ENCODE data around the gene CNOT10.

CNOT10 gene

DNA sequence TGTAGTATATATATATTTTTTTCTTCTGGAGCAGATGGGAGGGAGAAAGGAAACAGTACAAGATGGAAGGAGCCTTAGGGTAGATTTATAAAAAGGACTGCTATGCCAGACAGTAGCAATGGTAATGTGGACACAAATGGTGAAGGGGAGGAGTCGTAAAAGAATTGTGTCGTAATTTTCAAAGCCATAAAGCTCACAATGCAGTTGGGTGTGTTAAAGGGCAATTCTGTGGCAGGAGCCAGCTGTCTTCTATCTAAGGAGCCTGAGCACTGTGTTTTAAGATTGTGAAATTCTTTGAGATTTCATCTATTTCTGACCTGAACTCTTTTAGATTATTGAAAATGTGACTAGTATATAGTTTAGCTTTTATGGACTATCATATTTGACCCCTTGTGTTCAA is 58.9 kb downstream of the CNOT10 start:
- Histone ChIP-seq H3K4me3 (no peak overlapping the region), H3K36me3 (peaks cover 36 to 50% (median 37%) of the 10 kb centered on the region in 3 donors), H3K27me3 (no peaks in the 10 kb centered on the region), H3K9me3 (no peaks in the 10 kb centered on the region), H3K4me1 (no peaks in the 10 kb centered on the region), H3K27ac (no peak overlapping the region)
- intact Hi-C loops (cut with DNase I; ENCODE audit: low total_unique reads): no loop called here
- TF ChIP-seq CTCF (IDR thresholded peaks at IDR 0.05): no peak
- DNase-seq: no peak

GRCh38 chr3:32751377-32751776 is 66.4 kb downstream of the CNOT10 start:
- DNase-seq: no peak
- Histone ChIP-seq H3K9me3 (no peaks in the 10 kb centered on the region), H3K4me3 (no peak overlapping the region), H3K27me3 (no peaks in the 10 kb centered on the region), H3K4me1 (no peaks in the 10 kb centered on the region), H3K36me3 (peaks cover 4 to 26% (median 4%) of the 10 kb centered on the region in 3 donors), H3K27ac (no peak overlapping the region)
- no peak for TF ChIP-seq CTCF (IDR thresholded peaks at IDR 0.05)
- intact Hi-C loops (cut with DNase I; ENCODE audit: low total_unique reads): no loop called here

- TF ChIP-seq CTCF (IDR thresholded peaks at IDR 0.05): no peak
- Histone ChIP-seq H3K36me3 (peaks cover 5 to 31% (median 11%) of the 10 kb centered on the region in 3 donors), H3K4me1 (no peaks in the 10 kb centered on the region), H3K27me3 (no peaks in the 10 kb centered on the region), H3K9me3 (no peaks in the 10 kb centered on the region), H3K27ac (no peak overlapping the region), H3K4me3 (no peak overlapping the region)
- intact Hi-C loops (cut with DNase I; ENCODE audit: low total_unique reads): no loop called here
- no peak for DNase-seq
Measured at GRCh38 chr3:32755761-32756160, 70.8 kb downstream of the CNOT10 start.

DNA sequence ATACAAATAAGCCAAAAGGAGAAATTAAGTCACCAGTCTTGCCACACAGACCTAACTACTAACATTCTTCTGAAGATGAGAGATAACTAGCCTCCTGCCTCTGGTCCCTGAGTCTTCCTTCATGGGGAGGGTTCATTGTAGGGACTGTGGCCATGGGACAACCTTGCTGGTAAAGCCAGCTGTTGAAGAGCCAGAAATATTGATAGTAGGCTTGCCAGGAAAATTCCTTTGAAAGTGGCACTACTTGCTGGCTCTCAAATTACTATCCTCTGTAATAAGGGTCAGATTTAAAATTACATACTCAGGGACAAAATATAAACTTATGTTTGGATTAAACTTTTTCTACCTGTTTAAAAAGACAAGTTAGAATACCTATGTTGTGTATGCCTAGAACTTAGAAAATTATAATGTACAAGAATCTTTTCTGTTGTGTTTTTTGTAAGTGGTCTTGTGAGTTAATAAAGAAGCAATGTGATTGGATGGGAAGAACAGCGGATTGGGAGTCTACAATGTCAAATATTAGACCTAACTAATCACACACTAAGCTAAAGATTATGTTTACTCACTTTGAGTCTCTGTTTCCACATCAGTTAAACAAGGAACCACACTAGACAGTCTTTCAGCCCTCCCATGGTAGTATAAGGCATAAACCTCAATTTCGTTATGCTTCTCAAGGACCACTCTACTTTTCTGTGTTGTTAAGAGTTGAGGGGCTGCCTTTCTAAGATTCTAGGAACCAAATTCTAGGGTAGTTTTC is 72.8 kb downstream of the CNOT10 start:
- H3K36me3 ChIP-seq: peaks cover 11 to 42% (median 18%) of the 10 kb centered on the region in 3 donors
- no peak for TF ChIP-seq CTCF (IDR thresholded peaks at IDR 0.05)
- no peak overlapping the region for H3K4me3 ChIP-seq
- intact Hi-C loops (cut with DNase I; ENCODE audit: low total_unique reads): no loop called here
- no peaks in the 10 kb centered on the region for H3K9me3 ChIP-seq
- H3K27me3 ChIP-seq: no peaks in the 10 kb centered on the region
- no peaks in the 10 kb centered on the region for H3K4me1 ChIP-seq
- no peak for DNase-seq
- no peak overlapping the region for H3K27ac ChIP-seq

- Histone ChIP-seq H3K4me3 (no peak overlapping the region), H3K27me3 (no peaks in the 10 kb centered on the region), H3K36me3 (peaks cover 14 to 43% (median 23%) of the 10 kb centered on the region in 3 donors), H3K4me1 (no peaks in the 10 kb centered on the region), H3K9me3 (no peaks in the 10 kb centered on the region), H3K27ac (no peak overlapping the region)
- intact Hi-C loops (cut with DNase I; ENCODE audit: low total_unique reads): no loop called here
- DNase-seq: no peak
- TF ChIP-seq CTCF (IDR thresholded peaks at IDR 0.05): no peak
Measured at GRCh38 chr3:32758375-32758753, 73.4 kb downstream of the CNOT10 start.
